ENCODE measurements around the gene THRB. TPM values are rescaled to one million over a fixed set of nuclear protein-coding genes. Genes with fewer than 3 reads are reported as not detected.

The THRB gene
- total RNA-seq, 1 donor from 2014 or later = 4.7 TPM

DNA sequence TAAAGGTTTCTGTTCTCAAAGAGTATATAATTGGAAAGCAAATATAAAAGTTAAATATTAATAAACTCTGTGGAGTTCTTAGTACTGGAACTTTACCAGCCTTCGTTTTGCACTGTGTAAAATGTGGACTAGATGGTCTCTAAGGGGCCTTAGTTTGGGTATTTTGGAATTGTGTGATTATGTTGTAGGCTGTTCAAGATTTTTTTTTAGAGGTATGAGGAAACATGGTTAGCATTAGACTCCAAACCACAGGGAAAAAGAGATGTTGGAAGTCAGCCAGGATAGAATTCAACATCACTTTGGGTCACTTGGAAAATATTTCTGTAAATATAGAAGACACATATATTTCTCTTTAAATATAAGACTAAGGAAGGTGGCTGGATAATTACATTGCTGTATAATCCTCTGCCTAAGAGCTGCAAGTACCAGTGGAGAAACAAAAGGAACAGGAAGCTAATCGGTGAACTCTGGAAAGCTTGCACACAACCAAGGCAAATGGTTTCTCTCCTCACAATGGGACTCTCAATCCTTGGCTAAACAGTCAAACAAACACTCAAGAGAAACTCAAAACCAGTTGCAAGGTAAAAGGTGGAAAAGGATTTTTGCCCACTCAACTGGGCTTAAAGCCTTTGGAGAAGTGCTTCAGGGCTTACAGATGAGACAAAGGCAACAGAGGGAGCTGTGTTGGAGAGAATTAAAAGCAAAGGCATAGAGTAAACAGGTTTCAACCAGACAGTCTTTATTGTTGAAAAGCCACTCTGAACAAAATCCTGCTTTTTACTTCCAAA is 407.8 kb downstream of the THRB start:
- peak; percentile 35 for ATAC-seq

DNA sequence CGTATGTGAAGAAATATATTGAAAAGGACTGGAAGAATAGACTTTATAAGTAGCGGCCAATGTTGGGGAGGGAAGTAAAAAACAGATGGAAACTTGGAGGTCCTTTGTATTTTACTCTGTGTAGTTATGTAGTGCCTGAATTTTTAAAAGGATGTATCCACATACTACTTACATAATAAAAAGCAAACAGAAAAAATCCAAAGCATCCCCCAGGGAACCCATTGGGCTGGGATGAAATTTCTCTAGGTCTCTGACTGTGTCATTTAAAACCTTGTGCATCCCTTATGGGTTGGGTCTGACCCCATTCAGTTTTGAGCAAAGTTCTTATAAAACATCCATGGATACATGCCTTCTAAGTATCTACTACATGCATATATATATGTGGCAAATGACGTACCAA is 408.4 kb downstream of the THRB start:
- ATAC-seq = no peak

GRCh38 chr3:24072193-24072592 is 422.5 kb downstream of the THRB start:
- ATAC-seq = no peak

DNA sequence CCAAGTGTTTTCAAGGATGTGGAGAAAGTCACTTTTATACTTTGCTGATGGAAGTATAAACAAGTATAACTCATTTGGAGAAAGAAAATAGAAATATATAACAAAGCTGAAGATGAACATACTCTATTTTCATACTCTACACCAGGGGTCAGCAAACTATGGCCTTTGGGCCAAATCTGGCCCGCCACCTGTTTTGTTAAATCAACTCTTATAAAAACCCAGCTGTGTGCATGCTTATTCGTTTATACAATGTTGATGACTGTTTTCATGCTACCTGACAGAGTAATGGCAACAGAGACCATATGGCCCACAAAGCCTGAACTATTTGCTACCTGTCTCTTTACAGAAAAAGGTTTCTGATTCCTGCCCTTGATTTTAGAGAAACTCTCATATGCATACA is 425.6 kb downstream of the THRB start:
- ATAC-seq = no peak

DNA sequence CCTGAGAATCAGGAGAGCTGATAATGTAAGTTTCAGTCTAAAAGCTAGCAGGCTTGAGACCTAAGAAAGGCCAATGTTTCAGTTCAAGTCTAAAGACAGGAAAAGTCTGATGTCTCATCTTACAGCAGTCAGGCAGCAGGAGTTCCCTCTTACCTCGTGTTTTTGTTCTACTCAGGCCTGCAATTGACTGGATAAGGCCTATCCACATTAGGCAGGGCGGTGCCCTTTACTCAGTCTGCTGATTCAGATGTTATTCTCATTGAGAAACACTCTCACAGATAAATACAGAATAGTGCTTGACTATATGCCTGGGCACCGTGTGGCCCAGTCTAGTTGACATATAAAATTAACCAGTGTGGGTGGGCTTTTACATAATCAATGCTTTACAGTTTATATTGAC is 427.2 kb downstream of the THRB start:
- peak; percentile 92 for ATAC-seq

All from esophagus mucosa (tissue), 1 donor.